ENCODE data around the gene ZSCAN20. TPM values are rescaled to one million over a fixed set of nuclear protein-coding genes. Genes with fewer than 3 reads are reported as not detected.

Gene ZSCAN20
- total and polyA plus RNA-seq, 7 donors: 0.75 to 4.9 (median 2.8) TPM

GRCh38 chr1:33469691-33470090 lies 2.8 kb upstream of the ZSCAN20 start:
- DNase-seq (no peak), ATAC-seq (no peak)
- Histone ChIP-seq H3K9me3 (no peaks in the 10 kb centered on the region), H3K36me3 (ENCODE audit: insufficient read depth in 1 of 2, low read depth in 1 of 2) (no peaks in the 10 kb centered on the region), H3K4me1 (peaks cover 24% of the 10 kb centered on the region), H3K27ac (no peak overlapping the region), H3K27me3 (ENCODE audit: insufficient read depth in 3 of 3, low read length in 2 of 3) (no peaks in the 10 kb centered on the region), H3K4me3 (no peak overlapping the region)
- no peak for TF ChIP-seq CTCF (IDR thresholded peaks at IDR 0.05)
- WGBS, 3 donors: 90 to 97% (median 92%) methylated on average over 2 of the region's 2 CpGs
- intact Hi-C loops (cut with DNase I): loop anchor here (1.0 to 10.0 kb wide), 11 partner anchors 87 to 352 kb away; no protein-coding TSS in a partner anchor

- Histone ChIP-seq H3K27me3 (ENCODE audit: insufficient read depth in 3 of 3, low read length in 2 of 3) (no peaks in the 10 kb centered on the region), H3K27ac (no peak overlapping the region), H3K4me1 (peaks cover 24% of the 10 kb centered on the region), H3K9me3 (no peaks in the 10 kb centered on the region), H3K4me3 (no peak overlapping the region), H3K36me3 (ENCODE audit: insufficient read depth in 1 of 2, low read depth in 1 of 2) (no peaks in the 10 kb centered on the region)
- peak; percentile 72 to 80 for DNase-seq
- WGBS, 3 donors: 1 to 5% (median 2%) methylated on average over 11 of the region's 11 CpGs
- TF ChIP-seq CTCF (IDR thresholded peaks at IDR 0.05): peak; percentile 83
- intact Hi-C loops (cut with DNase I): loop anchor here (1.0 to 10.0 kb wide), 5 partner anchors 88 to 175 kb away; no protein-coding TSS in a partner anchor
- peak; percentile 54 to 77 (median 68) for ATAC-seq
Measured at GRCh38 chr1:33470495-33471012, 1.9 kb upstream of the ZSCAN20 start.

GRCh38 chr1:33471416-33471815 lies 1.0 kb upstream of the ZSCAN20 start:
- 88 to 93% (median 89%) methylated on average over 4 of the region's 4 CpGs for WGBS, 3 donors
- Histone ChIP-seq H3K36me3 (ENCODE audit: insufficient read depth in 1 of 2, low read depth in 1 of 2) (no peaks in the 10 kb centered on the region), H3K4me3 (no peak overlapping the region), H3K9me3 (no peaks in the 10 kb centered on the region), H3K27me3 (ENCODE audit: insufficient read depth in 3 of 3, low read length in 2 of 3) (no peaks in the 10 kb centered on the region), H3K27ac (peak overlapping the region; percentile 73), H3K4me1 (peaks cover 22% of the 10 kb centered on the region)
- DNase-seq: no peak
- no peak for TF ChIP-seq CTCF (IDR thresholded peaks at IDR 0.05)
- ATAC-seq: no peak
- intact Hi-C loops (cut with DNase I): loop anchor here (5.0 to 10.0 kb wide), 3 partner anchors 89 to 143 kb away; no protein-coding TSS in a partner anchor

- H3K4me1 ChIP-seq: peaks cover 20% of the 10 kb centered on the region
- peak in 2 of 4 donors; percentile 22 to 35 for ATAC-seq
- DNase-seq: no peak
Measured at GRCh38 chr1:33473900-33474299, 1.5 kb downstream of the ZSCAN20 start.

More at GRCh38 chr1:33473900-33474299, 1.5 kb downstream of the ZSCAN20 start:
- Histone ChIP-seq H3K27ac (peak overlapping the region; percentile 31), H3K27me3 (ENCODE audit: insufficient read depth in 3 of 3, low read length in 2 of 3) (no peaks in the 10 kb centered on the region), H3K4me3 (no peak overlapping the region), H3K36me3 (ENCODE audit: insufficient read depth in 1 of 2, low read depth in 1 of 2) (peaks cover under 1% of the 10 kb centered on the region in 2 donors), H3K9me3 (no peaks in the 10 kb centered on the region)
- TF ChIP-seq CTCF (IDR thresholded peaks at IDR 0.05): no peak
- intact Hi-C loops (cut with DNase I): loop anchor here (5.0 to 10.0 kb wide), 3 partner anchors 92 to 141 kb away; no protein-coding TSS in a partner anchor

All from psoas muscle (tissue), 8 donors.